Lower lobe of right lung (tissue), 2 donors: Measurements from ENCODE around the gene GNAO1. TPM values are rescaled to one million over a fixed set of nuclear protein-coding genes. Genes with fewer than 3 reads are reported as not detected.

ENCODE experiments used
- ATAC-seq, 2 donors: fragments of 200-7000 bp; cut with Tn5 transposase; one replicate each; pipeline ENCODE4 v1.9.1; 2020 to 2022; ENCODE audit warnings: mild to moderate bottlenecking in 2 of 2, moderate library complexity in 2 of 2
- DNase-seq: peaks from one replicate; pipeline ENCODE4 v3.0.0-alpha.2; 2020
- H3K27ac ChIP-seq: fragments of 200-600 bp; one replicate; pipeline ENCODE4 v1.8.0; 2022
- H3K27me3 ChIP-seq: fragments of 200-600 bp; one replicate; pipeline ENCODE4 v1.8.0; 2022; ENCODE audit warnings: low read depth
- H3K36me3 ChIP-seq: fragments of 200-600 bp; one replicate; pipeline ENCODE4 v1.8.0; 2022; ENCODE audit warnings: mild to moderate bottlenecking
- H3K4me1 ChIP-seq: fragments of 200-600 bp; one replicate; pipeline ENCODE4 v1.8.0; 2022
- H3K4me3 ChIP-seq: fragments of 200-600 bp; one replicate; pipeline ENCODE4 v1.8.0; 2022; ENCODE audit warnings: mild to moderate bottlenecking
- H3K9me3 ChIP-seq: fragments of 200-600 bp; one replicate; pipeline ENCODE4 v1.8.0; 2022
- CTCF ChIP-seq: fragments of 200-600 bp; IDR thresholded peaks from one replicate; pipeline ENCODE4 v1.8.0; 2022; ENCODE audit warnings: antibody characterized with exemption, mild to moderate bottlenecking
- intact Hi-C: fragments of 100-400 bp; cut with DNase I; formaldehyde crosslinking; loops from one replicate; pipeline ENCODE4 v1.11.0; 2022
- total RNA-seq: library from RNA; stranded (reverse); fragmentation: NEBNext Ultra II Directional; extraction: Animal tissue kit (Norgen Biotek cat#: 25700); gene quantifications from one replicate; pipeline ENCODE4 v1.2.1, GENCODE V29; 2021
- donor health status: DM: no; HTN: yes; CAD: no; lungs with severe emphysema.

Gene GNAO1
- total RNA-seq, 1 donor from 2014 or later: 1.8 TPM

DNA sequence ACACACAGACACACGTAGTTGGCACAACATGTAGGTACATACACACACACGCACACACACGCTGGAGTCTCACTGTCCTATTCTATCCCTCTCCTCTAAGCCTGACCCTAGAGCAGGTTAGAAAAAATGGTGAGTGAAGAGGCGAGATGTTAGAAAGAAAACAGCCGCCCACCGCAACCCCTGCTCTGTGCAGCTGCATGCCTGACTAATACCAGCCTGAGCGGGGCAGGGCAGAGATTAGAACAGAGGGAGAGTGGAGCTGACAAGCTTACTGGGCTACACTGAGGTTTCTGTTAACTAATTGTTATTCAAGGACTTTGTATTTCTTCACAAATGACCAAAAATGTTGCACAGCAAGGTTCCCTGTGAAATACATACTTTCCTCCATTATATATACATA lies 174.3 kb downstream of the GNAO1 start:
- Histone ChIP-seq H3K9me3 (no peaks in the 10 kb centered on the region), H3K4me3 (no peak overlapping the region), H3K36me3 (peaks cover 87% of the 10 kb centered on the region), H3K4me1 (peaks cover 6% of the 10 kb centered on the region), H3K27ac (no peak overlapping the region), H3K27me3 (no peaks in the 10 kb centered on the region)
- DNase-seq: no peak
- no peak for TF ChIP-seq CTCF
- intact Hi-C loops: no loop called here
- no peak for ATAC-seq

GRCh38 chr16:56366945-56367344 lies 175.7 kb downstream of the GNAO1 start:
- peaks cover 77% of the 10 kb centered on the region for H3K36me3 ChIP-seq
- no peak for DNase-seq

DNA sequence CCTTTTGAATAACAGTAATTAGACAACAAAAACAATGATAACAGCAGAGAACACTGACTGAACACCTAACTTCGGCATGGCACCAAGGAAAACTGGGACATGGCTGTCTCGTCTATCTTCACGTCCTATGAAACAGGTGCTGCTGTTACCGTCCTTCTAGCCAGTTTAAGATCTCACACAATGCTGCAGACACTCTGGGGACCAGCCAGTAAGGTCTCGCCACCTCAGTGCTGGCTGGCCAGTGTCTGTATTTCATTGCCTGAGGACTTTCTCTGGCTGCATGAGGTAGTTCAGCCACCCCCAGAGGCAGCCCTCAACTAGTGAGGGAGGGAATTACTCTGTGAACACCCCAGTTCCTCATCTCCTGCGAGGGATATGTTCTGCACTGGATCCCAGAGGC lies 176.5 kb downstream of the GNAO1 start:
- DNase-seq: no peak
- Histone ChIP-seq H3K9me3 (no peaks in the 10 kb centered on the region), H3K27me3 (no peaks in the 10 kb centered on the region), H3K27ac (no peak overlapping the region), H3K4me3 (no peak overlapping the region), H3K36me3 (peaks cover 71% of the 10 kb centered on the region), H3K4me1 (peaks cover 18% of the 10 kb centered on the region)
- intact Hi-C loops: no loop called here
- no peak for ATAC-seq
- no peak for TF ChIP-seq CTCF

More at GRCh38 chr16:56366945-56367344, 175.7 kb downstream of the GNAO1 start:
- Histone ChIP-seq H3K27me3 (no peaks in the 10 kb centered on the region), H3K9me3 (no peaks in the 10 kb centered on the region), H3K4me1 (peaks cover 18% of the 10 kb centered on the region), H3K4me3 (no peak overlapping the region), H3K27ac (no peak overlapping the region)
- no peak for ATAC-seq
- TF ChIP-seq CTCF: no peak
- intact Hi-C loops: no loop called here

DNA sequence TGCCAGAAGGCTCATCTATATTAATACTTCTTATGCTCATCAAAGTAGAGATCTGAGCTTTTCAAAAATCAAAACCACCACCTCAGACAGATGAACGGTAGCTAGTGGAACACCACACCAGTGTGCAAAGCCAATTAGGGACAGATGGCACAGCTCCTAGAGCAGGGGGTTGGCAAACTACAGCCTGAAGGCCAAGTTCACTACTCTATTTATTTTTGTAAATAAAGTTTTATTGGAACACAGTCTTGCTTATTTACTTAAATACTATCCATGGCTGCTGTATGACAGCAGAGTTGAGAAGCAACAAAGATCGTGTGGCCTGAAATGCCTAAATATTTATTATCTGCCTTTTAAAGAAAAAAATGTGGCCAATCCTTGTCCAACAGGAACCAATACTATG lies 177.3 kb downstream of the GNAO1 start:
- no peak for DNase-seq
- no peak for ATAC-seq
- H3K27me3 ChIP-seq: no peaks in the 10 kb centered on the region
- intact Hi-C loops: no loop called here
- H3K9me3 ChIP-seq: no peaks in the 10 kb centered on the region
- H3K36me3 ChIP-seq: peaks cover 71% of the 10 kb centered on the region
- no peak overlapping the region for H3K4me3 ChIP-seq
- peaks cover 18% of the 10 kb centered on the region for H3K4me1 ChIP-seq
- no peak overlapping the region for H3K27ac ChIP-seq
- TF ChIP-seq CTCF: no peak

- no peak overlapping the region for H3K27ac ChIP-seq
- H3K27me3 ChIP-seq: no peaks in the 10 kb centered on the region
- no peak for TF ChIP-seq CTCF
- H3K36me3 ChIP-seq: peaks cover 69% of the 10 kb centered on the region
- DNase-seq (no peak), ATAC-seq (no peak)
- H3K4me3 ChIP-seq: no peak overlapping the region
- intact Hi-C loops: no loop called here
- H3K9me3 ChIP-seq: no peaks in the 10 kb centered on the region
- peaks cover 18% of the 10 kb centered on the region for H3K4me1 ChIP-seq
Observed at GRCh38 chr16:56369202-56369601, 177.9 kb downstream of the GNAO1 start.
